Upper lobe of right lung (tissue), 1 donor: ENCODE results near the gene MCCC2. TPM values are rescaled to one million over a fixed set of nuclear protein-coding genes. Genes with fewer than 3 reads are reported as not detected.
"Not testable (repeated sequence)": the region's sequence is repeated elsewhere in the genome, so short reads cannot be mapped to it uniquely, and the experiment has no call there.

Source experiments
- ATAC-seq: fragments of 200-7000 bp; cut with Tn5 transposase; one replicate; pipeline ENCODE4 v1.9.1; 2020; ENCODE audit warnings: mild to moderate bottlenecking, moderate library complexity
- DNase-seq: peaks from one replicate; pipeline ENCODE4 v3.0.0-alpha.2; 2020
- H3K27ac ChIP-seq: fragments of 200-600 bp; one replicate; pipeline ENCODE4 v1.8.0; 2022
- H3K27me3 ChIP-seq: fragments of 200-600 bp; one replicate; pipeline ENCODE4 v1.8.0; 2022; ENCODE audit warnings: mild to moderate bottlenecking
- H3K36me3 ChIP-seq: fragments of 200-600 bp; one replicate; pipeline ENCODE4 v1.8.0; 2022
- H3K4me1 ChIP-seq: fragments of 200-600 bp; one replicate; pipeline ENCODE4 v1.8.0; 2022
- H3K4me3 ChIP-seq: fragments of 200-600 bp; one replicate; pipeline ENCODE4 v1.8.0; 2022; ENCODE audit warnings: mild to moderate bottlenecking
- H3K9me3 ChIP-seq: fragments of 200-600 bp; one replicate; pipeline ENCODE4 v1.8.0; 2022
- CTCF ChIP-seq: fragments of 200-600 bp; IDR thresholded peaks from one replicate; pipeline ENCODE4 v1.8.0; 2022; ENCODE audit warnings: antibody characterized with exemption
- intact Hi-C: fragments of 100-400 bp; cut with DNase I; formaldehyde crosslinking; loops from one replicate; pipeline ENCODE4 v1.11.0; 2022
- total RNA-seq: library from RNA; stranded (reverse); fragmentation: NEBNext Ultra II Directional; extraction: Animal tissue kit (Norgen Biotek cat#: 25700); gene quantifications from one replicate; pipeline ENCODE4 v1.2.1, GENCODE V29; 2021
- donor health status: DM: no; HTN: yes; CAD: no; lungs with severe emphysema.

Gene MCCC2
- total RNA-seq, 1 donor from 2014 or later = 39.9 TPM

DNA sequence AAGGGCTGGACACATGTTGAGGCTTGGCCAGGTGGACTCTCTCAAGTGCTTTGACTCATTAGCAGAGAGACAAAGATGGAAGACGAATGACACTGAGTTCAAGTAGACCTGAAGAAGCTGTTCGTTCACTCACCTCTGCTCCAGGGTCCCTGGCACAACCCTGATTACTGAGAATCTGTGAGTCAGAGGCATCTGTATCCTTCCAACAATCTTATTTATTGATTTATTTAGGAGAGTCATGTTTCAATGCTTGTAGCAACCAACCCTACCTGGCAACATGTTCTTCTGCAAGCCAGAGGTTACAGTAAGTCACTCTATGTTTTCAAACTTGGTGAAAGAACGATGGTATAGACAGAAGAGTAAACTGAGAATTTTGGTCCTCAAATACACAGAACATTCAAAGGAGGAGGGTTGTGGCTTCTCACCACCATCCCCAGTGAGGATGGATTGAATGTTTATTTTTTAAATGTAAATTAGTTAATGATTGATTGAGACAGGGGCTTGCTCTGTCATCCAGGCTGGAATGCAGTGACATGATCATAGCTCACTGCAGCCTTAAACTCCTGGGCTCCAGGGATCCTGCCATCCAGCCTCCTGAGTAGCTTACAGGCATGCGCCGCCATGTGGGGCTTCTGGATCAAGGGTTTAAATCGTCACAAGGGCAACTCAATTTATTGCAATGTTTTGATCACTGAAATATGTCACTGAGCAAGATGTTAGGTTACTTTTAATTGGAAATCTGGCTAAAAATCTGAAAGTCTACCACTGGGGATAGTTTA lies 76.2 kb downstream of the MCCC2 start:
- no peaks in the 10 kb centered on the region for H3K36me3 ChIP-seq
- H3K4me3 ChIP-seq = no peak overlapping the region
- ATAC-seq (no peak), DNase-seq (no peak)
- intact Hi-C loops = no loop called here
- H3K27me3 ChIP-seq = no peaks in the 10 kb centered on the region
- no peaks in the 10 kb centered on the region for H3K4me1 ChIP-seq
- no peak overlapping the region for H3K27ac ChIP-seq
- no peak for TF ChIP-seq CTCF
- no peaks in the 10 kb centered on the region for H3K9me3 ChIP-seq

- DNase-seq, H3K36me3 ChIP-seq, H3K4me1 ChIP-seq: not testable (repeated sequence)
Observed at GRCh38 chr5:71664615-71665014, 77.5 kb downstream of the MCCC2 start.

DNA sequence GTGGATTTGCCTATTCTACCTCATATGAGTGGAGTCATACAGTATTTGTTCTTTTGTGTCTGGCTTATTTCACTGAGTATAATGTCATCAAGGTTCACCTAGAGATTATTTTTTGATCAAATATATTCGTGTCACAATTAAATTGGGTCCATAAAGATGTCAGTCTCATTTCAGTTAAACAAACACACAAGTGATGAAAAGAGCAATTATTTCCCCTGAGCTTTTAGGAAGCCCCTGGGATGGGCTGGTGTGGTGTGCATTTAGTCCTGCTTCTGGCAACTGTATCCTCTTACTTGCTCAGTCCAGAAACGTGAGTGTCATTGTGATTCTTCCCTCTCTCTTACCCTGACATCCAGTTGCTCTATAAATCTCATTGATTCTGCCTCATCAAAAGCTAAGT lies 79.2 kb downstream of the MCCC2 start:
- H3K4me1 ChIP-seq = no peaks in the 10 kb centered on the region
- no peaks in the 10 kb centered on the region for H3K36me3 ChIP-seq
- no peak for ATAC-seq
- no peak overlapping the region for H3K27ac ChIP-seq
- no peak overlapping the region for H3K4me3 ChIP-seq
- intact Hi-C loops = no loop called here
- no peaks in the 10 kb centered on the region for H3K9me3 ChIP-seq
- no peak for TF ChIP-seq CTCF
- DNase-seq = no peak
- no peaks in the 10 kb centered on the region for H3K27me3 ChIP-seq

More at GRCh38 chr5:71664615-71665014, 77.5 kb downstream of the MCCC2 start:
- H3K27me3 ChIP-seq, intact Hi-C loops, H3K9me3 ChIP-seq, ATAC-seq, H3K4me3 ChIP-seq, H3K27ac ChIP-seq: not testable (repeated sequence)

DNA sequence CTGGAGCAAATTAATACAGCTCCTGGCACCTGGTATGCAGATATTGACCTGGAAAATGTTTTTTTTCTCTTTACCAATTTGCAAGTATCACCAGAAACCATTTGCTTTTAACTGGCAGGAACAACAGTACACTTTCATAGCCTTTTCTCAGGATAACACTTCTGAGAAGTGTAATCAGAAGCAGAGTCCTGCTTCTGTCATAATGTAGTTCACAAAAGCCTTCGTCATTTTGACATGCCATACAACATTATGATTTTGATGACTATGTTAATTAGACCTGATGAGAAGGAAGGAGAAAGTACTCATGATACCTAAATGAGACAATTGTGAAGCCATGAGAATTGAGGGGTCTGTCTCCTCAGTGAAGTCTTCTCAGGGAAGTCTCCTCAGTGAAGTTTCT lies 90.8 kb downstream of the MCCC2 start:
- H3K27ac ChIP-seq = no peak overlapping the region
- intact Hi-C loops = no loop called here
- no peaks in the 10 kb centered on the region for H3K4me1 ChIP-seq
- H3K4me3 ChIP-seq = no peak overlapping the region
- H3K9me3 ChIP-seq = no peaks in the 10 kb centered on the region
- DNase-seq = no peak
- ATAC-seq = no peak
- no peaks in the 10 kb centered on the region for H3K36me3 ChIP-seq
- no peak for TF ChIP-seq CTCF
- H3K27me3 ChIP-seq = no peaks in the 10 kb centered on the region

- no peak for DNase-seq
- H3K27ac ChIP-seq = no peak overlapping the region
- H3K4me1 ChIP-seq = no peaks in the 10 kb centered on the region
- H3K4me3 ChIP-seq = no peak overlapping the region
- no peak for TF ChIP-seq CTCF
- intact Hi-C loops = no loop called here
- H3K9me3 ChIP-seq = no peaks in the 10 kb centered on the region
- no peak for ATAC-seq
- H3K27me3 ChIP-seq = no peaks in the 10 kb centered on the region
- H3K36me3 ChIP-seq = no peaks in the 10 kb centered on the region
Observed at GRCh38 chr5:71679714-71680113, 92.6 kb downstream of the MCCC2 start.

GRCh38 chr5:71680510-71680909 lies 93.4 kb downstream of the MCCC2 start:
- Histone ChIP-seq H3K27me3 (no peaks in the 10 kb centered on the region), H3K9me3 (no peaks in the 10 kb centered on the region), H3K27ac (no peak overlapping the region), H3K4me3 (no peak overlapping the region), H3K4me1 (no peaks in the 10 kb centered on the region), H3K36me3 (no peaks in the 10 kb centered on the region)
- intact Hi-C loops = no loop called here
- TF ChIP-seq CTCF = no peak
- DNase-seq (no peak), ATAC-seq (no peak)
